H1 (cell line): Measurements from ENCODE around the gene ZNF440. TPM values are rescaled to one million over a fixed set of nuclear protein-coding genes. Genes with fewer than 3 reads are reported as not detected.
"Not testable (repeated sequence)": the region's sequence is repeated elsewhere in the genome, so short reads cannot be mapped to it uniquely, and the experiment has no call there.

Experiments used
- CTCF ChIA-PET: fragments of 300-600 bp; sonication (Branson Sonifier 250); formaldehyde crosslinking; loops from one replicate; lab custom pipeline; 2021; ENCODE audit not compliant: partially characterized antibody; lab: Charles Lee
- POLR2A ChIA-PET: fragments of 300-600 bp; sonication (Branson Sonifier 250); formaldehyde crosslinking; loops from one replicate; lab custom pipeline; 2021; ENCODE audit warnings: inconsistent platforms; ENCODE audit not compliant: partially characterized antibody; lab: Charles Lee
- DNase-seq, 2 experiments: peaks; one replicate each; pipeline versions ENCODE4 v3.0.0 to v3.0.0-alpha.2; 2010 to 2022; ENCODE audit warnings: low spot score in 2 of 2, low read depth in 1 of 2, mixed read lengths in 1 of 2
- FAIRE-seq: peaks from 2 replicates; lab custom pipeline; 2011; peaks lifted over from hg19 to GRCh38; lab: Jason Lieb, UNC
- H2AFZ ChIP-seq: 2 replicates; pipeline ENCODE4 v1.8.1; 2012; ENCODE audit warnings: low read length, inconsistent platforms
- H2AK5ac ChIP-seq: 2 replicates; pipeline ENCODE4 v1.6.1; 2013; ENCODE audit warnings: low read depth, low read length
- H2BK120ac ChIP-seq: replicated peaks from 2 replicates; pipeline ENCODE3; 2013; ENCODE audit warnings: low read depth, low read length, inconsistent platforms
- H2BK12ac ChIP-seq: 2 replicates; pipeline ENCODE4 v1.6.1; 2013; ENCODE audit warnings: low read depth, low read length
- H2BK15ac ChIP-seq: 2 replicates; pipeline ENCODE4 v1.6.1; 2013; ENCODE audit warnings: low read length
- H2BK20ac ChIP-seq: 2 replicates; pipeline ENCODE4 v1.6.1; 2013; ENCODE audit warnings: low read length
- H2BK5ac ChIP-seq: 2 replicates; pipeline ENCODE4 v1.6.1; 2013; ENCODE audit warnings: low read depth, low read length
- H3K14ac ChIP-seq: 2 replicates; pipeline ENCODE4 v1.6.1; 2013; ENCODE audit warnings: inconsistent platforms; ENCODE audit not compliant: insufficient read length
- H3K18ac ChIP-seq: 2 replicates; pipeline ENCODE4 v1.6.1; 2013; ENCODE audit warnings: low read length; ENCODE audit errors: extremely low read depth
- H3K23ac ChIP-seq: 2 replicates; pipeline ENCODE4 v1.6.1; 2013; ENCODE audit warnings: inconsistent platforms; ENCODE audit not compliant: insufficient read length
- H3K23me2 ChIP-seq: 2 replicates; pipeline ENCODE4 v1.6.1; 2013; ENCODE audit warnings: low read depth, low read length
- H3K27ac ChIP-seq: 2 replicates; pipeline ENCODE4 v1.6.1; 2011; ENCODE audit warnings: low read depth, low read length, inconsistent platforms
- H3K27me3 ChIP-seq, 4 experiments: replicated peaks in 1 of 4; 1 replicate in 1 of 4; 2 replicates in 3 of 4; pipeline versions ENCODE4 v1.6.1 to v1.8.1; 2011 to 2013; ENCODE audit warnings: low read length in 3 of 4, mild to moderate bottlenecking in 3 of 4, inconsistent platforms in 2 of 4, mixed read lengths in 2 of 4, moderate library complexity in 1 of 4; ENCODE audit not compliant: control insufficient read depth in 3 of 4, insufficient read depth in 3 of 4; ENCODE audit errors: extremely low read depth in 1 of 4
- H3K36me3 ChIP-seq, 4 experiments: 2 replicates each; pipeline versions ENCODE4 v1.6.1 to v1.8.1; 2011 to 2013; ENCODE audit warnings: mild to moderate bottlenecking in 4 of 4, low read length in 3 of 4, moderate library complexity in 2 of 4, control low read depth in 1 of 4, inconsistent platforms in 1 of 4; ENCODE audit not compliant: insufficient read depth in 4 of 4, control insufficient read depth in 2 of 4
- H3K4ac ChIP-seq: replicated peaks from 2 replicates; pipeline ENCODE3; 2013; ENCODE audit warnings: low read length, low read depth, mixed read lengths, inconsistent platforms; ENCODE audit not compliant: insufficient read length
- H3K4me1 ChIP-seq, 4 experiments: replicated peaks in 1 of 4; 1 replicate in 1 of 4; 2 replicates in 3 of 4; pipeline versions ENCODE4 v1.6.1 to v1.8.1; 2011 to 2013; ENCODE audit warnings: low read length in 3 of 4, inconsistent platforms in 2 of 4, mixed read lengths in 1 of 4; ENCODE audit not compliant: insufficient read depth in 4 of 4, control insufficient read depth in 3 of 4
- H3K4me2 ChIP-seq, 2 experiments: 2 replicates each; pipeline versions ENCODE4 v1.6.1 to v1.8.1; 2011 to 2013; ENCODE audit warnings: low read depth in 2 of 2, low read length in 2 of 2, control low read depth in 1 of 2, inconsistent platforms in 1 of 2, mild to moderate bottlenecking in 1 of 2; ENCODE audit not compliant: insufficient read depth in 1 of 2
- H3K4me3 ChIP-seq, 4 experiments: fragments of 200-600, 300-600 bp in 1 of 4; sonication (generic), shearing (Covaris generic), sonication (Bioruptor Twin) in 1 of 4; 2 replicates each; pipeline versions ENCODE4 v1.5.1 to v1.8.1; 2011 to 2016; ENCODE audit warnings: low read length in 4 of 4, low read depth in 3 of 4, control low read depth in 2 of 4, inconsistent platforms in 2 of 4, mild to moderate bottlenecking in 2 of 4, mixed read lengths in 1 of 4, moderate library complexity in 1 of 4; ENCODE audit not compliant: insufficient read depth in 2 of 4; ENCODE audit errors: extremely low read depth in 1 of 4
- H3K56ac ChIP-seq: replicated peaks from 2 replicates; pipeline ENCODE3; 2013; ENCODE audit warnings: low read depth, mild to moderate bottlenecking, mixed read lengths, low read length, inconsistent platforms; ENCODE audit not compliant: insufficient read length
- H3K79me1 ChIP-seq: 2 replicates; pipeline ENCODE4 v1.6.1; 2013; ENCODE audit warnings: low read depth, low read length, control low read depth
- H3K79me2 ChIP-seq, 2 experiments: 2 replicates each; pipeline versions ENCODE4 v1.6.1 to v1.8.1; 2012 to 2013; ENCODE audit warnings: low read length in 2 of 2, mild to moderate bottlenecking in 2 of 2, inconsistent platforms in 1 of 2; ENCODE audit not compliant: insufficient read depth in 2 of 2, control insufficient read depth in 1 of 2
- H3K9ac ChIP-seq, 4 experiments: replicated peaks in 1 of 4; 1 replicate in 1 of 4; 2 replicates in 3 of 4; pipeline versions ENCODE4 v1.6.1 to v1.8.1; 2011 to 2013; ENCODE audit warnings: low read depth in 3 of 4, low read length in 3 of 4, control low read depth in 2 of 4, mild to moderate bottlenecking in 2 of 4, moderate library complexity in 2 of 4, inconsistent platforms in 1 of 4; ENCODE audit errors: extremely low read depth in 1 of 4
- H3K9me3 ChIP-seq, 2 experiments: 2 replicates each; pipeline versions ENCODE4 v1.6.1 to v1.8.1; 2012 to 2013; ENCODE audit warnings: mild to moderate bottlenecking in 2 of 2, moderate library complexity in 2 of 2, control low read depth in 1 of 2, inconsistent platforms in 1 of 2, low read depth in 1 of 2, low read length in 1 of 2, mixed read lengths in 1 of 2; ENCODE audit not compliant: insufficient read depth in 2 of 2
- H4K20me1 ChIP-seq, 2 experiments: replicated peaks in 1 of 2; 2 replicates each; pipeline versions ENCODE3 to v1.8.1; 2011 to 2013; ENCODE audit warnings: inconsistent platforms in 2 of 2, low read length in 2 of 2, mild to moderate bottlenecking in 1 of 2; ENCODE audit not compliant: insufficient read depth in 2 of 2, control insufficient read depth in 1 of 2
- H4K5ac ChIP-seq: 2 replicates; pipeline ENCODE4 v1.6.1; 2013; ENCODE audit warnings: low read length, low read depth, mixed read lengths, inconsistent platforms; ENCODE audit not compliant: insufficient read length
- H4K8ac ChIP-seq: 2 replicates; pipeline ENCODE4 v1.8.0; 2013; ENCODE audit warnings: mild to moderate bottlenecking, moderate library complexity, low read length, inconsistent platforms; ENCODE audit not compliant: insufficient read depth; ENCODE audit errors: extremely low read depth
- H4K91ac ChIP-seq: replicated peaks from 2 replicates; pipeline ENCODE3; 2013; ENCODE audit warnings: low read length, mixed read lengths, inconsistent platforms; ENCODE audit not compliant: insufficient read length
- SP1 ChIP-seq: IDR thresholded peaks from 2 replicates; pipeline ENCODE4 v1.6.1; 2011; ENCODE audit warnings: low read depth, low read length
- whole genome bisulfite sequencing, 2 experiments: shearing (Covaris generic) in 1 of 2; methylation state at CpG; one replicate each; pipeline versions ENCODE4 v1.1.6 to v1.1.7; 2013 to 2015; ENCODE audit warnings: low lambda C conversion rate in 2 of 2, mixed read lengths in 2 of 2, inconsistent platforms in 1 of 2, low coverage in 1 of 2, missing lambda C conversion rate in 1 of 2; ENCODE audit not compliant: insufficient replicate concordance in 2 of 2, insufficient coverage in 1 of 2, insufficient read length in 1 of 2; ENCODE audit errors: extremely low coverage in 1 of 2, missing lambda C conversion rate in 1 of 2; 5-methylcytosine and 5-hydroxymethylcytosine counted together
- polyA plus RNA-seq, 7 experiments: library from polyadenylated mRNA; depleted of rRNA in 3 of 7; stranded (reverse) in 5 of 7; unstranded in 2 of 7; fragments of >200 nt in 5 of 7; fragments of 200-250 nt in 2 of 7; gene quantifications; 1 replicate in 5 of 7; 2 replicates in 1 of 7; 4 replicates in 1 of 7; pipeline versions ENCODE4 v1.2.1 to v1.2.3, GENCODE V29; 2011 to 2013; ENCODE audit warnings: missing spikeins in 2 of 7, mixed read lengths in 2 of 7
- total RNA-seq: library from RNA; stranded (reverse); fragmentation: NEBNext Ultra II Directional; extraction: Animal tissue kit (Norgen Biotek cat#: 25700); gene quantifications from 2 replicates; pipeline ENCODE4 v1.2.1, GENCODE V29; 2021

ZNF440 gene
- total and polyA plus RNA-seq, 2 of the 8 experiments (the other 6 are each of a cell fraction or from before 2014, with no cell fraction given) = 0.77 to 6.5 TPM

DNA sequence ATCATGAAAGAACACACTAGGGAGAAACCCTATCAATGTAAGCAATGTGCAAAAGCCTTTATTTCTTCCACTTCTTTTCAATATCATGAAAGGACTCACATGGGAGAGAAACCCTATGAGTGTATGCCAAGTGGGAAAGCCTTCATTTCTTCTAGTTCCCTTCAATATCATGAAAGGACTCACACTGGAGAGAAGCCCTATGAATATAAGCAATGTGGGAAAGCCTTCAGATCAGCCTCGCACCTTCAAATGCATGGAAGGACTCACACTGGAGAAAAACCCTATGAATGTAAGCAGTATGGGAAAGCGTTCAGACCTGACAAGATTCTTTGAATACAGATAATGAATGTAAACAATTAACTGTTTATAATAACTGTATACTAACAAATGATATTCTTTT, 19.5 kb downstream of the ZNF440 start:
- WGBS, 2 experiments = 84% methylated on average over 2 of the region's 2 CpGs; no CpG with 5 or more reads in 1 of the 2 experiments
- Histone ChIP-seq H3K27ac (no peak overlapping the region), H4K91ac (no peak overlapping the region), H2BK5ac (no peak overlapping the region), H2BK15ac (no peak overlapping the region), H3K18ac (no peak overlapping the region), H3K9me3 (peaks cover 42 to 60% of the 10 kb centered on the region in 2 experiments), H3K14ac (no peak overlapping the region), H3K4me1 (no peaks in the 10 kb centered on the region), H3K23me2 (no peaks in the 10 kb centered on the region), H2AK5ac (no peak overlapping the region), H2BK12ac (no peak overlapping the region), H3K23ac (no peak overlapping the region), H3K4me2 (no peak overlapping the region), H3K9ac (no peak overlapping the region), H4K5ac (no peak overlapping the region), H3K27me3 (no peaks in the 10 kb centered on the region), H4K8ac (no peak overlapping the region), H3K36me3 (peaks cover 0 to 37% (median 10%) of the 10 kb centered on the region in 4 experiments; a peak in 6 of 8 replicates), H4K20me1 (no peaks in the 10 kb centered on the region), H3K4ac (no peak overlapping the region), H2BK20ac (no peak overlapping the region), H2BK120ac (no peak overlapping the region), H3K56ac (no peak overlapping the region), H3K79me2 (no peaks in the 10 kb centered on the region), H3K79me1 (no peaks in the 10 kb centered on the region), H3K4me3 (no peak overlapping the region), H2AFZ (no peak overlapping the region)
- CTCF ChIA-PET = no interaction called here
- no peak for TF ChIP-seq SP1
- FAIRE-seq (no peak), DNase-seq (no peak)
- POLR2A ChIA-PET = no interaction called here

DNA sequence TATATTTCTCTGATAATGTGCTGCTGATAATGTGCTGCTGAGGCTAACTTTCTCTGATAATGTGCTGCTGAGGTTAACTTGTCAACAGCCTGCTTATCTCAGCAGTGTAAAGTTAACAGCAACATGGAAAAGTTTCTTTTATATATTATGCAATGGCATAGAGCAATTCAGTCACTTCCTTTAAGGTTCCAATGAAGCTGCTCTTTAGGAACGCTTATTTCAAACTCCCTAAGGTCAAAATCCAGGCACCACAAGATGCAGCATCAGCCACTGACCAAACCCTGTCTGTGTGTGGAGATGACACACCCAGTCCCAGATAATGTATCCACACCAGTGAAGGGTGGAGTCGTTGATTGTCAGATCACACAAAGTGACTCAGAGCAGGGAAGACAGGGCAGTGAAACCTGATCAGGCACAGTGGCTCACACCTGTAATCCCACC, 21.6 kb downstream of the ZNF440 start:
- H3K14ac ChIP-seq, FAIRE-seq, H2AK5ac ChIP-seq, H3K56ac ChIP-seq, H4K8ac ChIP-seq, H4K5ac ChIP-seq, H3K79me2 ChIP-seq, H3K23ac ChIP-seq, H3K4me1 ChIP-seq, DNase-seq, H3K4me3 ChIP-seq, H4K91ac ChIP-seq, H3K18ac ChIP-seq, H2AFZ ChIP-seq, H2BK5ac ChIP-seq, POLR2A ChIA-PET, H2BK20ac ChIP-seq, H2BK120ac ChIP-seq, H4K20me1 ChIP-seq, H3K4me2 ChIP-seq, H2BK15ac ChIP-seq, H3K9ac ChIP-seq, H3K23me2 ChIP-seq, H3K4ac ChIP-seq, H2BK12ac ChIP-seq, H3K27ac ChIP-seq, H3K79me1 ChIP-seq, H3K27me3 ChIP-seq: not testable (repeated sequence)
- Histone ChIP-seq H3K9me3 (peaks cover 50 to 65% of the 10 kb centered on the region in 2 experiments), H3K36me3 (peaks cover 0 to 31% (median 10%) of the 10 kb centered on the region in 4 experiments; a peak in 6 of 8 replicates)
- 84% methylated on average over 2 of the region's 2 CpGs; no CpG with 5 or more reads in 1 of the 2 experiments for WGBS, 2 experiments
- CTCF ChIA-PET = interaction anchor here (0.5 to 1.5 kb wide), 2 partner anchors 11 to 135 kb away, joined by 3 to 4 read pairs; no protein-coding TSS in a partner anchor
